Coronary artery (tissue), 2 donors: Measurements from ENCODE around the gene PRDM15.

Experiments used
- DNase-seq: peaks from one replicate; pipeline ENCODE4 v3.0.0-alpha.2; 2017; ENCODE audit warnings: low spot score
- H3K27ac ChIP-seq, 2 donors: fragments of 200-600 bp; sonication (generic); one replicate each; pipeline ENCODE4 v1.5.1; 2016 to 2019
- H3K4me3 ChIP-seq: fragments of 200-600 bp; sonication (generic); 2 replicates; pipeline ENCODE4 v1.5.1; 2016; ENCODE audit warnings: mild to moderate bottlenecking, moderate library complexity
- CTCF ChIP-seq: fragments of 200-600 bp; sonication (generic); IDR thresholded peaks from one replicate; pipeline ENCODE4 v1.5.1; 2019; ENCODE audit warnings: antibody characterized with exemption

Gene PRDM15

DNA sequence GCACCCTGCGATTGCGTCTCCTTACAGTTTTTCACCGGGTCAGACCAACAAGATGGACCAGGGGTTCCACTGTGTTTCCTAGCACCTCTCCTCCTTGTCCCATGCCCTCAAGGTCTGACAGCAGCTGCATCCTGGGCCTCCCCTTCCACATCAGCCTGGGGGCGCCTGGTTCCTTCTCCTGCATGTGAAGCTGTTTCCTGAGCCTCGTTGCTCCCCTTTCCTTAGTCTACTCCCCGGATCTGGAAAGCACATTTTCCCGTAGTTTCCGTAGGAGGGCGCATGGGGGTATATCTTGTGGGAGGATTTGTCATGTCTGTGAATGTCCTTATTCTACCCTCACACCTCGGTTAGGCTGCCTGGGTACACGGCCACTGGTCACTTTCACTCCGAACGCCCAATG is 6.1 kb downstream of the PRDM15 start:
- no peak for DNase-seq

DNA sequence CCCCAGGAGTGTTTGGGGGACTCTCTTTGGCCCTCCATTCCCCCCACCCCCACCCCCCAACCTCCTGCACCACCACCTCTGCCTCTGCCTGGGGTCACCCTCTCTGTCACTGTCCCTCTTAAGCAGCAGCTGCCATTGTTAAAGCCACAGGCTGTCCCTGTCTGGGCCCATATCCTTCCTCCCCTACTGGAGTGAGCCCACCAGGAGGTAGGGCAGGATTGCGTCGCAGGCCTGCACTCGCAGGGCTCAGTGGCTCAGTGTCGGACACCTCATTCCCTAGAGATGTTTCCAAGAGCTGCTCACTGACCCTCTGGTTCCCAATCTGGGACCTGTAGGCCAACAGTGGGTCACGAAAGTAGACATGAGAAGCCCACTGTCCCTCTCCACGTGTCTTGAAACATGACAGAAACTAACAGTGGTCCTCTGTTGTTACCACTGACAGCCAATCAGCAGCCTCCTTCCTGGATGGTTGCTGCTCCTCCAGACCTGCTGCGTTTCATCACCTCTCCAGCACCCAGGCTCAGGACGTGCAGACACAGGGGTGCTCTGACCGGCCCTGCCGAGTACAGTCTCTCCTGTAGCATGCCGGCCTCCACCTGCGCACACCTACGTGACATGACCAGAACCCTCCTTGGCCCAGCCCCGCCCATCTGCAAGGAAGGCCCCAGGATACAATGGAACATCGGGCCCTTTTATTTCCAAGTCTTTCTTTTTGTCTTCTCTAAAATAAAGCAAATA is 7.7 kb downstream of the PRDM15 start:
- DNase-seq, result no peak
- Histone ChIP-seq H3K27ac (no peak overlapping the region), H3K4me3 (no peak overlapping the region)
- no peak for TF ChIP-seq CTCF

More for the DNA sequence above, 6.1 kb downstream of the PRDM15 start:
- no peak overlapping the region for H3K4me3 ChIP-seq
- no peak overlapping the region for H3K27ac ChIP-seq
- no peak for TF ChIP-seq CTCF

DNA sequence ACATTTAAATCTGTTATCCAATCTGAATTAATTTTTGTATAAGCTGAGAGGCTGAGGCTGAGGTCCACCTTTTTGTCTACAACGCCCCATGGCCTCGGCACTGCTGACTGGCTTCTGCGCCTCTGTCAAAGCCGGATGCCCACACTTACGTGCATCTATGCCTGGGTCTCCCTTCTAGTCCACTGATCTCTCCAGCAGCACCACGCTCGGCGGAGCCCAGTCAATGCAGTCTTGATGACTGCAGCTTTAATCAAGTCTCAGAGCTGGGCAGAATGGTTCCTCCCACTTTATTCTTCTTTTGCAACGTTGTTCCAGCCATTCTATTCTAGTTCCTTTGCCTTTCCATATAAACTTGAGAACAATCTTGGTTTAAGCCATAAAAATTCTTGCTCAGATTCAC is 9.4 kb downstream of the PRDM15 start:
- H3K4me3 ChIP-seq, result no peak overlapping the region
- no peak for DNase-seq
- TF ChIP-seq CTCF, result no peak

GRCh38 chr21:41868062-41868710 is 11.0 kb downstream of the PRDM15 start:
- no peak for TF ChIP-seq CTCF
- H3K4me3 ChIP-seq, result no peak overlapping the region
- no peak for DNase-seq
- no peak overlapping the region for H3K27ac ChIP-seq

More for the DNA sequence above, 9.4 kb downstream of the PRDM15 start:
- H3K27ac ChIP-seq, result no peak overlapping the region

DNA sequence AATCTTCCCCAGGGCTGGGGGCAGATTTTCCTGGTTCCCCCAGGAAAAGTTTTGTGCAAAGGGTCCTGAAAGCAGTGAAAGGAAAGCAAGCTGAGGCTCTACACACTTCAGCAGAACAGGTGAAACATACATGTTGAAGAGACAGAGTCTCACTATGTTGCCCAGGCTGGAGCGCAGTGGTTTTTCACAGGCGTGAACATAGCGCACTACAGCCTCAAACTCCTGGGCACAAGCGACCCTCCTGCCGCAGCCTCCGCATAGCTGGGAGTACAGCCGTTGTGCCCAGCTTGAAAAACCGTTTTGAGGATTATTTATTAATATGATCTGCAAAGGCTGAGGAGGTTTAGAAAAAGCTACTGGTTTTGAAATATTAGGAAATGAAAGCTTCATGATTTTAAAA is 11.8 kb downstream of the PRDM15 start:
- DNase-seq, result no peak
- no peak for TF ChIP-seq CTCF
- H3K27ac ChIP-seq, result no peak overlapping the region
- H3K4me3 ChIP-seq, result no peak overlapping the region

DNA sequence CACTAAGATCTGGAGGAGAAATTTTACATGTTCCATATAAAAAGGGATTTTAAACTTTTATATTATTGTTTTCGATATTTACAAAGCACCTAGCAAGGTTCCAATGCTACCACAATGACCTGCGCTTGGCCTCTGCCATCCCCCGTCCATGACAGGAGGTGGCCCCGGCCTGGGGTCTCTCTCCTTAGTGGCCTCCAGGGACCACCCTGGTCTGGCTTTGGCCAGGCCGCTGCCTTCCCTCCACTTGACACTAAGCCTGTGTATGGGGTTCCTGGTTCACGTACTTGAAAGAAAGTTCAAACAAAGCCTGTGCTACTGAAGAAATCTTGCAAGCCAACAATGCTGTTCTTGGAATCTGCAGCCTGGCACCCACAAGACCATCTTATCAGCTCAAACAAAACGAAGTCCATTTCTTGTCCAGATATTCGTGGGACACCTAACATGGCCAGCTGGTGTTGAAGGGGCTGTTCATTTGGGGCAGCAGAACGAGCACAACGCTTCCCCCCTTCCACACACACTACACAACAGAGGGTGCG is 12.8 kb downstream of the PRDM15 start:
- no peak for DNase-seq
- Histone ChIP-seq H3K4me3 (no peak overlapping the region), H3K27ac (no peak overlapping the region)
- no peak for TF ChIP-seq CTCF
